ENCODE measurements around the gene IGSF21.

DNA sequence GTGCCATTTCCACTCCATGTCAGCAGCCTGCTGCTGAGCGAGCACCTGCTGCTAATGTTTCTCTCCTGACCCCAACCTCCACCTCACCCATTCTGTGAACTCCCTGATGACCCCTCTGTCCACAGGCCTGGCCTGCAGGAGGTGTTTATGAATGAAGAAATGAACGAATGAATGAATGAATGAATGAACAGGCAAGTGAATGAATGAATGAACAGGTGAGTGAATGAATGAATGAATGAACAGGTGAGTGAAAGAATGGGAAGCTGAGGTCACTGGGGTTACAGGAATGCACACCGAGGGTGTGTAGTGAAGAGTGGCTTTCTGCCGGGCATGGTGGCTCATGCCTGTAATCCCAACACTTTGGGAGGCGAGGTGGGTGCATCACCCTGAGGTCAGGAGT lies 173.4 kb downstream of the IGSF21 start:
- no peak for TF ChIP-seq CTCF (IDR thresholded peaks at IDR 0.05)
- no peak for TF ChIP-seq POLR2A (IDR thresholded peaks at IDR 0.05)
